ENCODE measurements around the gene SUMO3.

The SUMO3 gene

GRCh38 chr21:44778983-44779382, 38.9 kb downstream of the SUMO3 start:
- DNase-seq (ENCODE audit: low read depth in 1 of 2, low spot score in 1 of 2): no peak
- TF ChIP-seq SPI1 (IDR thresholded peaks at IDR 0.05; ENCODE audit: borderline replicate concordance, low read depth) (no peak), GABPA (IDR thresholded peaks at IDR 0.05; ENCODE audit: low read depth) (no peak), CTCF (IDR thresholded peaks at IDR 0.05; ENCODE audit: insufficient read depth, low read length) (no peak), REST (IDR thresholded peaks at IDR 0.05; ENCODE audit: insufficient replicate concordance, low read depth) (no peak), POLR2AphosphoS5 (IDR thresholded peaks at IDR 0.05; ENCODE audit: low read depth) (no peak)
- no peak overlapping the region for H3K27ac ChIP-seq (replicated peaks)
- no peak overlapping the region for H3K4me3 ChIP-seq (replicated peaks; ENCODE audit: insufficient read depth, low read length)
- H3K27me3 ChIP-seq (ENCODE audit: insufficient read depth, poor library complexity, severe bottlenecking): no peaks in the 10 kb centered on the region

GRCh38 chr21:44778499-44778911, 39.4 kb downstream of the SUMO3 start:
- DNase-seq (ENCODE audit: low read depth in 1 of 2, low spot score in 1 of 2): no peak
- Histone ChIP-seq H3K27ac (replicated peaks) (no peak overlapping the region), H3K4me3 (replicated peaks; ENCODE audit: insufficient read depth, low read length) (no peak overlapping the region), H3K27me3 (ENCODE audit: insufficient read depth, poor library complexity, severe bottlenecking) (no peaks in the 10 kb centered on the region)
- TF ChIP-seq SPI1 (IDR thresholded peaks at IDR 0.05; ENCODE audit: borderline replicate concordance, low read depth) (no peak), GABPA (IDR thresholded peaks at IDR 0.05; ENCODE audit: low read depth) (no peak), CTCF (IDR thresholded peaks at IDR 0.05; ENCODE audit: insufficient read depth, low read length) (no peak), POLR2AphosphoS5 (IDR thresholded peaks at IDR 0.05; ENCODE audit: low read depth) (no peak), REST (IDR thresholded peaks at IDR 0.05; ENCODE audit: insufficient replicate concordance, low read depth) (no peak)

- no peaks in the 10 kb centered on the region for H3K27me3 ChIP-seq (ENCODE audit: insufficient read depth, poor library complexity, severe bottlenecking)
- no peak overlapping the region for H3K27ac ChIP-seq (replicated peaks)
- TF ChIP-seq POLR2AphosphoS5 (IDR thresholded peaks at IDR 0.05; ENCODE audit: low read depth) (no peak), GABPA (IDR thresholded peaks at IDR 0.05; ENCODE audit: low read depth) (no peak), SPI1 (IDR thresholded peaks at IDR 0.05; ENCODE audit: borderline replicate concordance, low read depth) (no peak), CTCF (IDR thresholded peaks at IDR 0.05; ENCODE audit: insufficient read depth, low read length) (no peak), REST (IDR thresholded peaks at IDR 0.05; ENCODE audit: insufficient replicate concordance, low read depth) (no peak)
- H3K4me3 ChIP-seq (replicated peaks; ENCODE audit: insufficient read depth, low read length): no peak overlapping the region
- DNase-seq (ENCODE audit: low read depth in 1 of 2, low spot score in 1 of 2): no peak
Measured at GRCh38 chr21:44778094-44778493, 39.8 kb downstream of the SUMO3 start.

All from HL-60 (cell line).